Tibial nerve (tissue), 4 donors: ENCODE results near the gene SLC25A39.

Experiments used
- EP300 ChIP-seq, 2 donors: sonication (generic); formaldehyde crosslinking; IDR thresholded peaks; one replicate each; pipeline ENCODE4 v1.6.1; 2017; ENCODE audit warnings: antibody characterized with exemption in 2 of 2, mild to moderate bottlenecking in 1 of 2
- POLR2A ChIP-seq, 2 donors: fragments of 450-650 bp; IDR thresholded peaks; one replicate each; pipeline ENCODE4 v1.6.1; 2017; ENCODE audit warnings: antibody characterized with exemption in 2 of 2, mild to moderate bottlenecking in 2 of 2, moderate library complexity in 2 of 2
- TF ChIP-seq, protein P1 (sequence below), 5 experiments: fragments of 200-600 bp in 3 of 5; fragments of 450-650 bp in 2 of 5; sonication (generic) in 3 of 5; IDR thresholded peaks; one replicate each; pipeline ENCODE4 v1.5.1; 2016 to 2019; ENCODE audit warnings: antibody characterized with exemption in 5 of 5, mild to moderate bottlenecking in 3 of 5, moderate library complexity in 2 of 5

- TF ChIP-seq, protein P1, sequence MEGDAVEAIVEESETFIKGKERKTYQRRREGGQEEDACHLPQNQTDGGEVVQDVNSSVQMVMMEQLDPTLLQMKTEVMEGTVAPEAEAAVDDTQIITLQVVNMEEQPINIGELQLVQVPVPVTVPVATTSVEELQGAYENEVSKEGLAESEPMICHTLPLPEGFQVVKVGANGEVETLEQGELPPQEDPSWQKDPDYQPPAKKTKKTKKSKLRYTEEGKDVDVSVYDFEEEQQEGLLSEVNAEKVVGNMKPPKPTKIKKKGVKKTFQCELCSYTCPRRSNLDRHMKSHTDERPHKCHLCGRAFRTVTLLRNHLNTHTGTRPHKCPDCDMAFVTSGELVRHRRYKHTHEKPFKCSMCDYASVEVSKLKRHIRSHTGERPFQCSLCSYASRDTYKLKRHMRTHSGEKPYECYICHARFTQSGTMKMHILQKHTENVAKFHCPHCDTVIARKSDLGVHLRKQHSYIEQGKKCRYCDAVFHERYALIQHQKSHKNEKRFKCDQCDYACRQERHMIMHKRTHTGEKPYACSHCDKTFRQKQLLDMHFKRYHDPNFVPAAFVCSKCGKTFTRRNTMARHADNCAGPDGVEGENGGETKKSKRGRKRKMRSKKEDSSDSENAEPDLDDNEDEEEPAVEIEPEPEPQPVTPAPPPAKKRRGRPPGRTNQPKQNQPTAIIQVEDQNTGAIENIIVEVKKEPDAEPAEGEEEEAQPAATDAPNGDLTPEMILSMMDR (IDR thresholded peaks at IDR 0.05) = no peak
- TF ChIP-seq EP300 (IDR thresholded peaks at IDR 0.05) (no peak), POLR2A (IDR thresholded peaks at IDR 0.05) (no peak)
Measured at GRCh38 chr17:44360826-44361225, 36.2 kb upstream of the SLC25A39 start.
